Gastroesophageal sphincter (tissue), 4 donors: ENCODE data around the gene TMEM245. TPM values are rescaled to one million over a fixed set of nuclear protein-coding genes. Genes with fewer than 3 reads are reported as not detected.
A peak's percentile ranks its signal among the peaks of the same experiment; 100 is the strongest.

ENCODE experiments used
- ATAC-seq: fragments of 150-250 bp; one replicate; pipeline ENCODE4 v1.9.1; 2016; ENCODE audit warnings: mild to moderate bottlenecking, moderate library complexity
- H3K27ac ChIP-seq, 4 donors: fragments of 200-600 bp; sonication (generic) in 3 of 4; 1 replicate in 3 of 4; 2 replicates in 1 of 4; pipeline ENCODE4 v1.5.1; 2016 to 2019
- H3K27me3 ChIP-seq: fragments of 200-600 bp; sonication (generic); one replicate; pipeline ENCODE4 v1.5.1; 2019
- H3K36me3 ChIP-seq, 2 donors: fragments of 200-600 bp; sonication (generic); one replicate each; pipeline ENCODE4 v1.5.1; 2019; ENCODE audit warnings: control low read depth in 1 of 2
- H3K4me1 ChIP-seq, 3 donors: fragments of 200-600 bp; sonication (generic); 1 replicate in 2 of 3; 2 replicates in 1 of 3; pipeline ENCODE4 v1.5.1; 2016 to 2019; ENCODE audit warnings: control low read depth in 2 of 3
- H3K4me3 ChIP-seq, 2 donors: fragments of 200-600 bp; sonication (generic); one replicate each; pipeline ENCODE4 v1.5.1; 2019; ENCODE audit warnings: mild to moderate bottlenecking in 1 of 2, moderate library complexity in 1 of 2
- H3K9me3 ChIP-seq, 3 donors: fragments of 200-600 bp; sonication (generic); one replicate each; pipeline ENCODE4 v1.5.1; 2017 to 2019; ENCODE audit warnings: control low read depth in 2 of 3
- CTCF ChIP-seq, 4 experiments: fragments of 200-600 bp in 2 of 4; fragments of 450-650 bp in 2 of 4; sonication (generic) in 1 of 4; IDR thresholded peaks; one replicate each; pipeline ENCODE4 v1.5.1; 2017 to 2019; ENCODE audit warnings: antibody characterized with exemption in 4 of 4, mild to moderate bottlenecking in 2 of 4, moderate library complexity in 2 of 4
- EP300 ChIP-seq: sonication (generic); formaldehyde crosslinking; IDR thresholded peaks from one replicate; pipeline ENCODE4 v1.6.1; 2017; ENCODE audit warnings: antibody characterized with exemption, mild to moderate bottlenecking
- POLR2A ChIP-seq, 2 donors: fragments of 450-650 bp; IDR thresholded peaks; one replicate each; pipeline ENCODE4 v1.6.1; 2017; ENCODE audit warnings: antibody characterized with exemption in 2 of 2, mild to moderate bottlenecking in 2 of 2, moderate library complexity in 1 of 2
- POLR2AphosphoS5 ChIP-seq: sonication (generic); formaldehyde crosslinking; IDR thresholded peaks from one replicate; pipeline ENCODE4 v1.6.1; 2017; ENCODE audit warnings: antibody characterized with exemption
- WGBS, 2 donors: methylation state at CpG; one replicate each; pipeline ENCODE4 v1.1.5; 2018; ENCODE audit warnings: low coverage in 1 of 2; 5-methylcytosine and 5-hydroxymethylcytosine counted together
- total RNA-seq, 4 donors: library from RNA; depleted of rRNA; stranded (reverse); fragments of >200 nt; gene quantifications; one replicate each; pipeline ENCODE4 v1.1.0, GENCODE V29; 2016

TMEM245 gene
- total RNA-seq, 4 donors from 2014 or later, result 130 to 180 (median 142) TPM

GRCh38 chr9:109098960-109099308, 20.8 kb downstream of the TMEM245 start:
- peaks cover 31 to 89% (median 42%) of the 10 kb centered on the region in 3 donors for H3K4me1 ChIP-seq
- H3K36me3 ChIP-seq, result peaks cover 0 to 9% of the 10 kb centered on the region in 2 donors
- peak overlapping the region; percentile 72 to 92 (median 78) for H3K27ac ChIP-seq
- H3K27me3 ChIP-seq, result no peaks in the 10 kb centered on the region
- TF ChIP-seq POLR2A (IDR thresholded peaks at IDR 0.05), result no peak
- peak; percentile 20 for TF ChIP-seq POLR2AphosphoS5
- TF ChIP-seq CTCF (IDR thresholded peaks at IDR 0.05), result peak in 1 of 4 experiments; percentile 14
- no peak for TF ChIP-seq EP300
- ATAC-seq, result peak; percentile 33
- WGBS, 2 donors, result 0 to 29% methylated on average over 1 to 2 of the region's 2 CpGs
- H3K4me3 ChIP-seq, result no peak overlapping the region
- H3K9me3 ChIP-seq, result no peaks in the 10 kb centered on the region

- no peaks in the 10 kb centered on the region for H3K9me3 ChIP-seq
- ATAC-seq, result peak; percentile 67
Measured at GRCh38 chr9:109098171-109098959, 21.4 kb downstream of the TMEM245 start.

GRCh38 chr9:109097146-109097545, 22.6 kb downstream of the TMEM245 start:
- Histone ChIP-seq H3K27me3 (no peaks in the 10 kb centered on the region), H3K36me3 (peaks cover 0 to 8% of the 10 kb centered on the region in 2 donors), H3K9me3 (no peaks in the 10 kb centered on the region), H3K27ac (peak overlapping the region; percentile 72 to 92 (median 78)), H3K4me3 (no peak overlapping the region), H3K4me1 (peaks cover 37 to 99% (median 45%) of the 10 kb centered on the region in 3 donors)
- no peak for TF ChIP-seq CTCF (IDR thresholded peaks at IDR 0.05)
- no peak for TF ChIP-seq POLR2AphosphoS5
- no peak for TF ChIP-seq POLR2A (IDR thresholded peaks at IDR 0.05)
- TF ChIP-seq EP300, result no peak
- no peak for ATAC-seq
- WGBS, 2 donors, result 92 to 100% methylated on average over 2 to 4 of the region's 4 CpGs

More at GRCh38 chr9:109098171-109098959, 21.4 kb downstream of the TMEM245 start:
- H3K36me3 ChIP-seq, result peaks cover 0 to 3% of the 10 kb centered on the region in 2 donors
- peaks cover 31 to 92% (median 42%) of the 10 kb centered on the region in 3 donors for H3K4me1 ChIP-seq
- WGBS, 2 donors, result 21 to 23% methylated on average over 4 of the region's 4 CpGs
- no peak overlapping the region for H3K4me3 ChIP-seq
- TF ChIP-seq CTCF (IDR thresholded peaks at IDR 0.05) (peak in 3 of 4 experiments; percentile 28 to 44 (median 40)), POLR2AphosphoS5 (no peak)
- peak overlapping the region; percentile 72 to 92 (median 78) for H3K27ac ChIP-seq
- H3K27me3 ChIP-seq, result no peaks in the 10 kb centered on the region

DNA sequence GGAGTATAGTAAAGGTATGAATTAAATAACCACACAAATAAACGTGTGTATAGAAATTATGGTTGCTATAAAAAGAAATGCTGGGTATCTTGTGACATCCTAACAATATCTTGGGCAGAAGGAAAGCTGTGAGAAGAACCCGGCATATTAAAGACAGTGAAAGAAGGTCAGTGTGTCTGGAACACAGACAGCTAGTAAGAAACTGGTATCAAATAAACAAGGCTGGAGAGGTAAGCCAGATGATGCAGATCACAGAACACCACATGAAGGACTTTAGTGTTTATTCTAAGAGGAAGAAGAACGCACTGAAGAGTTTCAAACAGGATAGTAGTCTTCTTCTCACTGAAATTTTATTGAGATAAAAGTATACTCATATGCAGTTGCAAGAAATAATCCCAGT, 24.4 kb downstream of the TMEM245 start:
- H3K27ac ChIP-seq, result peak overlapping the region in 3 of 4 donors; percentile 72 to 81 (median 76)
- TF ChIP-seq EP300 (no peak), CTCF (IDR thresholded peaks at IDR 0.05) (no peak), POLR2A (IDR thresholded peaks at IDR 0.05) (no peak), POLR2AphosphoS5 (no peak)
- peaks cover 0 to 20% of the 10 kb centered on the region in 2 donors for H3K36me3 ChIP-seq
- peaks cover 34 to 84% (median 37%) of the 10 kb centered on the region in 3 donors for H3K4me1 ChIP-seq
- ATAC-seq, result no peak
- no peaks in the 10 kb centered on the region for H3K9me3 ChIP-seq
- H3K4me3 ChIP-seq, result no peak overlapping the region
- no peaks in the 10 kb centered on the region for H3K27me3 ChIP-seq
- WGBS, 2 donors, result 48 to 64% methylated on average over 3 of the region's 3 CpGs

DNA sequence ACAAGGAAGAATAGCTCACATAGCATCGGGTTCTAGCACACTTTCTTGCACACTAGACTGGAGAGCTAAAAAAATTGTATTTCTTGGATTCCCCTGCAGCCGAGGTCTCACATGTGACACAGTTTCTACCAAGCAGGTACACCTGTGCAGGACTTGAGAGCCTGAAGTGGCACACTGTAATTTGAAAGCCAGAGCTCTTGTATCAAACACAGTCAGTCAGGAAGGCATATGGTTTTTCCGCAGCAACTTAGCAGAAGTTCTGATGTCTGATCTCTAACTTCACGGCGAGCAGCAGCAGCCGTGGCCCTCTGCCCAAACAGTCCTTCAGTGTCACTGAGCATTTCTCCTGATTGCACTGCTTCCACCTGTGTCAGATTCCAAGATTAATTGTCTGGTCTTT, 25.5 kb downstream of the TMEM245 start:
- peak overlapping the region in 3 of 4 donors; percentile 72 to 81 (median 76) for H3K27ac ChIP-seq
- TF ChIP-seq POLR2AphosphoS5, result no peak
- no peak for TF ChIP-seq EP300
- no peak for TF ChIP-seq POLR2A (IDR thresholded peaks at IDR 0.05)
- no peak for TF ChIP-seq CTCF (IDR thresholded peaks at IDR 0.05)
- H3K36me3 ChIP-seq, result peaks cover 0 to 31% of the 10 kb centered on the region in 2 donors
- peaks cover 29 to 74% (median 29%) of the 10 kb centered on the region in 3 donors for H3K4me1 ChIP-seq
- no peaks in the 10 kb centered on the region for H3K9me3 ChIP-seq
- no peak overlapping the region for H3K4me3 ChIP-seq
- no peak for ATAC-seq
- no peaks in the 10 kb centered on the region for H3K27me3 ChIP-seq
- 47 to 59% methylated on average over 3 to 6 of the region's 6 CpGs for WGBS, 2 donors
